Inflammatory macrophage treated with lipopolysaccharide for 1 hour (primary cell): ENCODE measurements around the gene CNTN3.

Experiments
- DNase-seq, 2 donors: peaks; one replicate each; pipeline ENCODE4 v3.0.0-alpha.2; 2020 to 2022

The CNTN3 gene

GRCh38 chr3:74614107-74614967 is at the start of gene CNTN3:
TSS of gene CNTN3 (minus strand) at chr3:74614659. CDS start at chr3:74521112, 93,547 bp downstream.
- DNase-seq = no peak

DNA sequence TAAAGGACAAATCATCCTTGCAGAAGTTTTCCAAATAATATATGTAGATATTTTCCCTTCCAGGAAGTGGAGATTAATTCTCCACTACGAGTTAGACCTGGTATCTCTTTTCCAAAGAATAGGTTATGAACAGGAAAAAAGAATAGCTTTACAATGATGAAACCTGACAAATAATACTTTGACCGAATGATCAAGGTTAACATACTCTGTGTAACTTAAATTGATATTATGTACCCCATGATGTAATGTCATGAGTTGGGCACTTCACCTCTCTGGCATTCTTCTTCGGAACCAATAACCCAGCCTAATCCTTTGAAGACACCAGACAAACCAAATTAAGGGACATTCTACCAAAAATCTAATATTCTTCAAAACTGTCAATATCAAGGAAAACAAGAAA is 48.7 kb upstream of the CNTN3 start:
- no peak for DNase-seq

DNA sequence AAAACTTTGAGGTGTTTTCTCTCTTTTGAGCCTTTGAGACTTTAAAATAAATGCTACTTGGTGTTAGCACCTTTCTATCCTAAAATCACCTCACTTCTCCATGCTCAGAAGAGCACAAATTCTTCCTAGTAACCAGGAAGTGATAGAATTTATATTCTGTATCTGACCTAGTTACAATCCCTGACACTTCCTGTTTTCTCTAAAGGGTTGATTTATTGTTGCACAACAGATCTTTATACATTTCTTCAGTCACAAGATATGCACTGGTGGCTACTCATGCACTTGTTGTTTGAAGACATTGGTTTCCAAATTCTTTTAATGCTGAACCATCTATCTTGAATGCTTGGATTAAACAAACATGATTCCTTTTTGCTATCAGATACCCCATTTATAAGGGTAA is 47.2 kb upstream of the CNTN3 start:
- DNase-seq = peak in 1 of 2 donors; percentile 3

DNA sequence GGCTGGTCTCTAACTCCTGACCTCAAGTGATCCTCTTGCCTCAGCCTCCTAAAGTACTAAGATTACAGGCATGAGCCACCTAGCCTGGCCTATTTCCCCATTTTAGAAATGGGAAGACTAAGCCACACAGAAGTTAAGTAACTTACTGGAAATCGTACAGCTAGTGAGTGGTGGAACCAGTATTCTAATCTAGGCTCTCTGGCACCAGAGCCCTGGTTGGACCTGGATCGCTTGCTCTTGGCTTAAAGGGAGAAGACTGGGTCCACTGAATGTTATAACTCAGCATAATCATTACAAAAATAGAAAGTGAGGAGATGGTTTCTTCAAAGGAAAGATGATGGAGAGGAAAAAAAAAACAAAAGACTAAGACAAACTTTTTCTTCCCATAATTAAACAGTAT is 37.4 kb upstream of the CNTN3 start:
- DNase-seq = no peak

DNA sequence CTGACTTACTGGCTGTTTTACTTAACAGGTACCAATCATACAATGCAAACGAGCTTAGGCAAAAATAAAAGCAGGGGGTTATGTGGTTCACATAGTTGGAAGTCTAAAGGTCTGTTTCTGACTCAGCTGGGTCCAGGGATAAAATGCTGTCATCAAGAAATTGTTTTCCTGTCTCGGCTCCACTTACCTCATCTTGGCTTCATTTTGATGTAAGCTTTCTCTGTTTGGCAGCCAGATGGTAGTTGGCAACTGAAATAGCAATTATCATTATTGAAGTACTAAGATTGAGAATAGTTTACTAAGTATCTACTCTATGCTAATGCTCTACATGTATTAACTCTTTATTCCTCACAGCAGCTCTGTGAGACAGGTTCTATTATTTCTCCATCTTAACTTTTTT is 36.8 kb upstream of the CNTN3 start:
- DNase-seq = no peak

DNA sequence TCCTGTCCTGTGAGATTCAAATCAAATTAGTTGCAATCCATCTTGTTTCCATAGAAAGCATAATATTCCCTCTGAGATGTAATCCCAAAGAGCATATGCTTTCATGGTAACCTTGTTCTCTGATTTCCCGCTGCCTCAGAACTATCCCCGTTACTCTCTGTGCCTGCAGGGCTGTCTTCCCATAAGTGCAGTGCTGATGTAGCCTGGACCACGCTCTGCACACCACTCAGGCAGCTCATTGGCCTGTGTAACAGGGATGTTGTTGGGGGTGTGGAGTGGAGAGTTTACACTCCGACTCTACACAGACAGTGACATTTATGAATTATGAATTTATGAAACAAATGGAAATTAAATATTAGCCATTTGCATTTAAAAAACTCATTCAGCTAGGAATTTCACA is 33.6 kb upstream of the CNTN3 start:
- DNase-seq = no peak

DNA sequence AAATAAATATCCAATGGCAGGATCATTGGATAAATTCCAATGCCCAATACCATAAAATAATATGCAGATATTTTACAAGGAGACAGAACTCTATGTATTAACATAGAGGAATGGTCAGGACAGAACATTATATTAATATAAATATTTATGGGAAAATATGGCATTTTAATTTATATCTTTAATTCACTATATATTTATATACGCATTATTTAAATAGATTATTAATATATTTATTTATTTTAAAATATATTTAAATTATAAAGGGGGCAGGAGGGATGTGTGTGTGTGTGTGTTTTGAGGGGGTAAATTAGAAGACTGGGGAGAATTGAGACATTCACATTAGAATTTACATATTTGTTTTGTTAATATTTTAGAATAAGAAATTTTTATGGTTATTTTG is 31.6 kb upstream of the CNTN3 start:
- DNase-seq = no peak

GRCh38 chr3:74643636-74644035 is 29.2 kb upstream of the CNTN3 start:
- no peak for DNase-seq

GRCh38 chr3:74642876-74643275 is 28.4 kb upstream of the CNTN3 start:
- no peak for DNase-seq

- no peak for DNase-seq
Measured at GRCh38 chr3:74640211-74640610, 25.8 kb upstream of the CNTN3 start.

DNA sequence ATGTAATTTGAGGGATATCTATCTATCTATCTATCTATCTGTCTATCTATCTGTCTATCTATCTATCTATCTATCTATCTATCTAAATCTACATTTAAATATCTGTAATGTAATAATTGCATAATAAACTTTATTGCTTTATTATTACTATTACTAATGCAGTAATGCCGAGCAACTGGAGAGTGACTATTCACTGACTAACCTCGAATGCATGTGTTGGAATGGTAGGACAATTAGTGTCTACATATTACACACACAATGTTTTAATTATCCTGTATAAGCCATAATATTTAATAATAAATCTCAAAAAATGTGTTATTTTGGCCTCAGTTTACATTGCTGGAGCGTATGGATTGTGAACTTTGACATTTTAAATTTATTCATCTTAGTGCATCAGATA is 25.2 kb upstream of the CNTN3 start:
- DNase-seq = no peak

DNA sequence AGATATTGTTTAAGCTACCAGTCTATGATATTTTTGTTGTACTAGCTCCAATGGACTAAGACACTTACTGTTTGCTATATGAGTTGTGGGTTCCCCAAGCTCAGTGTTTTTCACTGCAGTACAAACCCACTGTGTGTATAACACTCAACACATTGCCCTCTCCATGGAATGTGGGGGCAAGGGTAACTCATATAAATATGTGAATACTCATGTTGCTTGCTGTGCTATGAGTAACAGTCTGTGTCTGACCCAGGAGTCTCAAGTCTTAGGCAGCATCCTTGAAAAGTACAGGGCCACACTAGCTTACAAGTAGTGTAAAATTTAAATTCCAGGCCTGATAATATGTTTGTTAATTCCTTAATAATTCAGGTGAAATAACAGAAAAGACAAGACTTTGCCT is 22.5 kb upstream of the CNTN3 start:
- DNase-seq = no peak

DNA sequence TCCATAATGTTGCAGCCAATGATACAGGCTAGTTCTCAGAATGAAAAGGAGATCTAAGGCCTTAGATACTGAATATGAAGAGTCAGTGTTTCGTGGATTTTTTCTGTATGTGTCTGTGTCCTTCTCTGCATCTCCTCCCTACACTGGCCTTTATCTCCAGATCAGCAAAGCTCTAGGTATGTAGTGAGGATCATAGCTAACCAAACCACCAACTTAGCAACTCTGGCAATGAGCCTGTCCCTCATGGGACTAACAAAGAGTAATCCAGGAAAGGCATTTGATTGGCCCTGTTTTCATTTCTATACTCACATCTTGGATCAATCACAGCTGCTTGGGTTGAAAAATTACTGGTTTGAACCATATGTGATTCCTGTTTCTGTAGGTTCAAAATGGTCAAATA is 18.6 kb upstream of the CNTN3 start:
- DNase-seq = no peak

DNA sequence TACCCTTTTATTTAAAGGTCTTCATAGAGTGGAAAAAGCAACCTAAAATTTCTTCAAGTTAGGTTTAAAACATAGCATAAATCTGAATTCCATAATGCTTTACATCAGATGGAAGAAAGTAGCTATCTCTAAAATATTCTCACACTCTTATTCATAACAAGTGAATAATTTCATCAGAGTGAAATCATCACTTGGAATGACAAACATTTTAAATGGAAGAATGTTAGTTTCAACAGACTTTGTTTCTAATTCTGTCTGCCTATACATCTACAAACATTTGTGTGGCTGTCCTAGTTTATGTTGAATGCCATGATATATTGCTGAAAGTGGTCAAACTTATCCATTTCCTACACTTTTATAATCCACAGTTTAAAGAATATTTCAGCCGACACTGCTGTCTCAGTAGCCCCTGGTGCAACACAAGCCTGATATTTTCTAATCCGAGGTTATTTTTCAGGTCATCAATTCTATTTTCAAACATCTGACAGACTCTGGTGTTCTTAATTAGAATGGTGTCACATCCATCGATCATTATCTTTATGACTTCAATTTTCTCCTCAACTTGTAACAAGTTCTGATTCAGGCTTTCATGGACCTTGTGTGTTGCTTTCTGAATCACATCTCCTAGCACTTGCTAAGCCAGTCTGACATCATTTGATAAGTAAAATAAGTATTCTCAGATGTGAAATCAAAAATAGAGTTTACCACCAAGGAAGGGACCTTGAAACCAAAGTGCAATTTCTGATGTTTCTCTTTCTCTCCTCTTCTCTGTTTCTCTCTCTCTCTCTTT is 17.1 kb upstream of the CNTN3 start:
- DNase-seq = no peak

GRCh38 chr3:74630602-74631001 is 16.1 kb upstream of the CNTN3 start:
- no peak for DNase-seq

- no peak for DNase-seq
Measured at GRCh38 chr3:74626011-74626410, 11.6 kb upstream of the CNTN3 start.

DNA sequence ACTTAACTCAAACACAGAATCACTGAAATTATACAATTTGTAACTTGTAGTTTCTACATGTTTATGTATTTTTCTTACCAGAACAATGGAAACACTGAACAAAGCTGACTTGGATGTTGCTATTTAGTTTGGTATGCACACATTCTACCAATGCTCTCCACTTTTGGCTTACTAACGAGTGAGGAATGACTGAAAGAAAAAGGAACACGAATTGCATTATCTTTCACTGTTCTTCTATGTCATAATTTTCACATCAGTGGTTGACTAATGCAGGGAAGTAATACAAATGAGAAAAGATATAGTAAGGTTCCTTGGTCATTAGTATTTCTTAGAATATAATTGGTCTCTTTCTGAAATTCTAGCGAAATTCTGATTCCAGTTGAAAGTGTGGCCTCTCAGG is 9.8 kb upstream of the CNTN3 start:
- DNase-seq = no peak

DNA sequence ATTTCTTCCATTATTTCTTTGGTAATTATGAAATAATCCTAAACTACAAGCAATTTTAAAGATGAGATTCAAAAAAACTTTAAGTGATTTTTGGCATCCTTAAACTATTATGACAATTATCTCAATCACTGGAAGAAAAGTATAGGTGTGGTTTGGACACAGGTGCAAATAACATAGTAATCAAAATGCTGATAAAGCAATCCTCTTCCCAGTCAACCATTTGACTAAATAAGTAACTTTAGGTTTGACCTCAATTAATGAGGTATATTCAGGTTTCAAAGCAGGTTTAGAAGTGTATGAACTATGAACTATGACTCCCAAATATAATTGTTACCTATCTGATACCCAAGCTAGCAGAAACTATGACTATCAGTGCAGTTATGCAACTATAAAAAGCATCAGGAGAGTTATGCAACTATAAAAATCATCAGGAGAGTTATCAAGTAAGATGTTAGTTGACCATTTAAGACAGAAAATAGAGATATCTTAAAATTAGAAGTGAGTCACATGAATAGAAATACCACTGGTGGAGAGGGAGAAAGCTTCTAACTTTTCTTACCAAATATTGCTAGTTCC is 8.9 kb upstream of the CNTN3 start:
- no peak for DNase-seq

DNA sequence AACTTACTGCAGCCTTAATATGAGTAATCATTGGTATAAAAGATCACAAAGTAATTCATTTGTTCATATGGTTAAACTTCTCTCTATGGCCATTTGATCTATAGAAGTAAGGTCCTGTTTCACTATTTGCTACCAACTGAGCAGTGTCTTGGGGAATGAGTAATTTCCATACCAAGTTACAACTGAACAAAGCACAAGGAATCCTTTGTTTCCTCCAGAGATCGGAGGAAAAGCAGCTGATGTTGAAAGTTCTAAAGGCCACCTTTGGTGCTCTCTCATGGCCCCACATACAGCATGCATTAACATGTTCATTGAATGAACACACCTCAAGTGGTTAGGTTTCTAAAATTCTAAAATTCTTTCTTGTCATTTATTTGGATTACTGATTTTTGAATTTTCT is 7.1 kb upstream of the CNTN3 start:
- DNase-seq = no peak

GRCh38 chr3:74617776-74618175 is 3.3 kb upstream of the CNTN3 start:
- DNase-seq = no peak

DNA sequence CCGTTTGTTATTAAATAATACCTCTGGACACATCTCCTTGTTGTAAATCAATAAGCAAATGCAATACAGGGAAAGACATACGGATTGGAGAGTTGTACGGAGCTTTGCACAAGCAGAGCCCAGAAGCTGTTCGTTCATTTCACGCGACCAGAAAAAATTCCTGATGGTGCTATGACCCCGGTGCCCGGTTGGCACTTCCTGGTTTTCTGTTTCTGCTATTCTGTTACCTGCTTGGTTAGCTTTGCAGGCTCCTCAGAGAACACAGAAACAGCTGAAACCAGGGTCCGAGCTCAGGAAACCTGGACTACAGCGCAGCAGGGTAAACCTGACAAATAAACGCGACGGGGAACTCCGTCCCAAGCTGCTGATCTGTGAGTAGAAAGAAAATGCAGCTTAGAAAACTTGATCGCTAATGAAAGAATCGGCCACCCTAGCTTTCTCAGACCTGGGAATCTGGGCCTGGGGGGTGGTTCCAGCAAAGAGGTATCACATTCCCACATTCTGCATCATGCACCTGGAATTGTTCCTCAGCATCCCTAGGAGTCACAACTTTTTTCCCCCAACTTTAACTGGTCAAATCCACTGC is 845 bp downstream of the CNTN3 start:
- DNase-seq = no peak

- DNase-seq = no peak
Measured at GRCh38 chr3:74613060-74613459, 1.4 kb downstream of the CNTN3 start.

DNA sequence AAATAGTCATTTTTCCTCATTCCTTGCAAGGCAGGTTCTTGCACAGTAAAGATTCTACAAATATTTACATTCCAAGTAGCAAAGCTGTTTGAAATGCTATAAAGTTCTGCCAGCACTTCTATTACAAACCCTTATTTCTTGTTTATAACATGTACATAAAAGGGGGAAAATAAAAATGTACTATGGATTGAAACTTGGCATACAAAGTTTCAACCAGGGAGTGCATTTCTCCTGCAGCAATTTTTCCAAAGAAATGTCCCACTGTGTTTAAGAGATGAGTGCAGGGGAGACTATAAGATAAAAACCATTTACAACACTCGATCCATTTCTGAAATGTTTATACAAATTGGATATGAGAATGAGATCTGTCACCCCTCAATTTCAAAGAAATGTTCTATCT is 3.3 kb downstream of the CNTN3 start:
- DNase-seq = no peak

DNA sequence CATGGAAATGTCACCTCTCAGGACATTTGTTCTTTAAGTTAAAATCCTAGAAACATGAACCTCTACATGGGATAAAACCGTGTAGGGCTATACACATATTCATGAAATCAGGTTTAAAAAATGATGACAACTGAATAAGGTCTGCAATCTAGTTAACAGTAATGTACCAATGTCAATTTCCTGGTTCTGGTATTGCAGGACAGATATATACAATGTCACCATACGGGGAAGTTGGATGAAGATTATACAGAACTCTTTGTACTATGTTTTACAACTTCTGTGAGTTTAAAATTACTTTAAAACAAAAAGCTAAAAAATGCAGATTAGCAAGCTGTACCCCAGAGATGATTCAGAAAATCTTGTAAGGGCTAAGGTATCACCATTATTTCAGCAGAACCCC is 6.7 kb downstream of the CNTN3 start:
- no peak for DNase-seq
